ENCODE results near the gene PRRG3. TPM values are rescaled to one million over a fixed set of nuclear protein-coding genes. Genes with fewer than 3 reads are reported as not detected.

PRRG3 gene
- total RNA-seq, 1 experiment from 2014 or later = 5.1 TPM

DNA sequence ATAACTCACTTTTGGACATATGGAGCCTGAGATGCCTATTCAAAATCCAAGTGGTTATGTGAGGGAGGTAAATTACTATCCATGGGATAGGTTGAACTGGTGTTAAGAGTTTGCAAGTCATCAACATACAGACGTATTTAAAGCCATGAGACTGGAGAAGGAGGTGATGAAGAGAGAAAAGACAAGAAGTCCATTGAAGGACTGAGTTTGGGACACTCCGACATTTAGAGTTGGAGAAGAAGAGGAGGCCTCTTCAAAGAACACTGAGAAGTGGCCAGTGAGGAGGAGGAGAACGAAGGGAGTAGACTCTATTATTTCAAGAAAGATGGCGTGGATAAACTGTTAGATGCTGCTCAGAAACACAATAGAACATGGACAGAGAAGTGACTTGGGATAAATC is 39.2 kb downstream of the PRRG3 start, which contains the start of gene CNGA2:
Gene CNGA2 (plus strand): TSS at position 301 of the 400 bp plus-strand sequence. CDS start 3,738 bp downstream, outside the sequence.
- H3K4me1 Mint-ChIP-seq = no peaks in the 10 kb centered on the region
- H3K4me3 Mint-ChIP-seq = no peak within 1 kb of the TSS
- H3K36me3 Mint-ChIP-seq = no peaks in the 10 kb centered on the region
- ChIA-PET POLR2A (no interaction called here), CTCF (no interaction called here)
- TF ChIP-seq GTF2I (CRISPR knock-in tag; conservative IDR thresholded peaks at IDR 0.05) (no peak), TEAD1 (CRISPR knock-in tag; IDR thresholded peaks at IDR 0.05) (no peak), NR3C1 (CRISPR knock-in tag; conservative IDR thresholded peaks at IDR 0.05; ENCODE audit: low read depth) (no peak), ETV6 (CRISPR knock-in tag; IDR thresholded peaks at IDR 0.05) (no peak), ZNF121 (CRISPR knock-in tag; IDR thresholded peaks at IDR 0.05) (no peak), MLX (CRISPR knock-in tag; IDR thresholded peaks at IDR 0.05) (no peak), NFE2L1 (CRISPR knock-in tag; IDR thresholded peaks at IDR 0.05) (no peak), CREB1 (CRISPR knock-in tag; IDR thresholded peaks at IDR 0.05) (no peak), ATF6 (CRISPR knock-in tag; IDR thresholded peaks at IDR 0.05) (no peak), JAZF1 (CRISPR knock-in tag; IDR thresholded peaks at IDR 0.05) (no peak), CDX4 (CRISPR knock-in tag; IDR thresholded peaks at IDR 0.05; ENCODE audit: borderline replicate concordance) (no peak), OVOL2 (CRISPR knock-in tag; IDR thresholded peaks at IDR 0.05; ENCODE audit: borderline replicate concordance) (no peak), JUN (CRISPR knock-in tag; IDR thresholded peaks at IDR 0.05) (no peak), ZNF219 (CRISPR knock-in tag; IDR thresholded peaks at IDR 0.05; ENCODE audit: borderline replicate concordance) (no peak), NR1H2 (CRISPR knock-in tag; IDR thresholded peaks at IDR 0.05) (no peak), GRHL2 (CRISPR knock-in tag; IDR thresholded peaks at IDR 0.05; ENCODE audit: insufficient replicate concordance, severe bottlenecking) (no peak)
- TF ChIP-seq, protein P1, sequence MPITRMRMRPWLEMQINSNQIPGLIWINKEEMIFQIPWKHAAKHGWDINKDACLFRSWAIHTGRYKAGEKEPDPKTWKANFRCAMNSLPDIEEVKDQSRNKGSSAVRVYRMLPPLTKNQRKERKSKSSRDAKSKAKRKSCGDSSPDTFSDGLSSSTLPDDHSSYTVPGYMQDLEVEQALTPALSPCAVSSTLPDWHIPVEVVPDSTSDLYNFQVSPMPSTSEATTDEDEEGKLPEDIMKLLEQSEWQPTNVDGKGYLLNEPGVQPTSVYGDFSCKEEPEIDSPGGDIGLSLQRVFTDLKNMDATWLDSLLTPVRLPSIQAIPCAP (CRISPR knock-in tag; IDR thresholded peaks at IDR 0.05) = no peak
- TF ChIP-seq, protein P2, sequence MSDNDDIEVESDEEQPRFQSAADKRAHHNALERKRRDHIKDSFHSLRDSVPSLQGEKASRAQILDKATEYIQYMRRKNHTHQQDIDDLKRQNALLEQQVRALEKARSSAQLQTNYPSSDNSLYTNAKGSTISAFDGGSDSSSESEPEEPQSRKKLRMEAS (CRISPR knock-in tag; IDR thresholded peaks at IDR 0.05) = no peak
- TF ChIP-seq, protein P3, sequence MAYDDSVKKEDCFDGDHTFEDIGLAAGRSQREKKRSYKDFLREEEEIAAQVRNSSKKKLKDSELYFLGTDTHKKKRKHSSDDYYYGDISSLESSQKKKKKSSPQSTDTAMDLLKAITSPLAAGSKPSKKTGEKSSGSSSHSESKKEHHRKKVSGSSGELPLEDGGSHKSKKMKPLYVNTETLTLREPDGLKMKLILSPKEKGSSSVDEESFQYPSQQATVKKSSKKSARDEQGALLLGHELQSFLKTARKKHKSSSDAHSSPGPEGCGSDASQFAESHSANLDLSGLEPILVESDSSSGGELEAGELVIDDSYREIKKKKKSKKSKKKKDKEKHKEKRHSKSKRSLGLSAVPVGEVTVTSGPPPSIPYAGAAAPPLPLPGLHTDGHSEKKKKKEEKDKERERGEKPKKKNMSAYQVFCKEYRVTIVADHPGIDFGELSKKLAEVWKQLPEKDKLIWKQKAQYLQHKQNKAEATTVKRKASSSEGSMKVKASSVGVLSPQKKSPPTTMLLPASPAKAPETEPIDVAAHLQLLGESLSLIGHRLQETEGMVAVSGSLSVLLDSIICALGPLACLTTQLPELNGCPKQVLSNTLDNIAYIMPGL (CRISPR knock-in tag; IDR thresholded peaks at IDR 0.05) = no peak
- TF ChIP-seq, protein P4, sequence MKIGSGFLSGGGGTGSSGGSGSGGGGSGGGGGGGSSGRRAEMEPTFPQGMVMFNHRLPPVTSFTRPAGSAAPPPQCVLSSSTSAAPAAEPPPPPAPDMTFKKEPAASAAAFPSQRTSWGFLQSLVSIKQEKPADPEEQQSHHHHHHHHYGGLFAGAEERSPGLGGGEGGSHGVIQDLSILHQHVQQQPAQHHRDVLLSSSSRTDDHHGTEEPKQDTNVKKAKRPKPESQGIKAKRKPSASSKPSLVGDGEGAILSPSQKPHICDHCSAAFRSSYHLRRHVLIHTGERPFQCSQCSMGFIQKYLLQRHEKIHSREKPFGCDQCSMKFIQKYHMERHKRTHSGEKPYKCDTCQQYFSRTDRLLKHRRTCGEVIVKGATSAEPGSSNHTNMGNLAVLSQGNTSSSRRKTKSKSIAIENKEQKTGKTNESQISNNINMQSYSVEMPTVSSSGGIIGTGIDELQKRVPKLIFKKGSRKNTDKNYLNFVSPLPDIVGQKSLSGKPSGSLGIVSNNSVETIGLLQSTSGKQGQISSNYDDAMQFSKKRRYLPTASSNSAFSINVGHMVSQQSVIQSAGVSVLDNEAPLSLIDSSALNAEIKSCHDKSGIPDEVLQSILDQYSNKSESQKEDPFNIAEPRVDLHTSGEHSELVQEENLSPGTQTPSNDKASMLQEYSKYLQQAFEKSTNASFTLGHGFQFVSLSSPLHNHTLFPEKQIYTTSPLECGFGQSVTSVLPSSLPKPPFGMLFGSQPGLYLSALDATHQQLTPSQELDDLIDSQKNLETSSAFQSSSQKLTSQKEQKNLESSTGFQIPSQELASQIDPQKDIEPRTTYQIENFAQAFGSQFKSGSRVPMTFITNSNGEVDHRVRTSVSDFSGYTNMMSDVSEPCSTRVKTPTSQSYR (CRISPR knock-in tag; IDR thresholded peaks at IDR 0.05) = no peak
- DNase-seq (ENCODE audit: low spot score) (no peak), ATAC-seq (no peak)
- 0 out of 2 replicates have a peak, but pooled peaks cover 6% of the 10 kb centered on the region for H3K9me3 Mint-ChIP-seq
- H3K27ac Mint-ChIP-seq = no peak within 1 kb of the TSS
- H3K27me3 Mint-ChIP-seq (ENCODE audit: low read depth) = no peaks in the 10 kb centered on the region; the same call in none of the 2 replicates

Measured in WTC11 (cell line).